ENCODE data around the gene ULK1.
A peak's percentile ranks its signal among the peaks of the same experiment; 100 is the strongest.
"Not testable (repeated sequence)": the region's sequence is repeated elsewhere in the genome, so short reads cannot be mapped to it uniquely, and the experiment has no call there.

Gene ULK1

GRCh38 chr12:131941987-131942341 is 47.5 kb downstream of the ULK1 start:
- no peak for DNase-seq (ENCODE audit: low read depth, low spot score)

DNA sequence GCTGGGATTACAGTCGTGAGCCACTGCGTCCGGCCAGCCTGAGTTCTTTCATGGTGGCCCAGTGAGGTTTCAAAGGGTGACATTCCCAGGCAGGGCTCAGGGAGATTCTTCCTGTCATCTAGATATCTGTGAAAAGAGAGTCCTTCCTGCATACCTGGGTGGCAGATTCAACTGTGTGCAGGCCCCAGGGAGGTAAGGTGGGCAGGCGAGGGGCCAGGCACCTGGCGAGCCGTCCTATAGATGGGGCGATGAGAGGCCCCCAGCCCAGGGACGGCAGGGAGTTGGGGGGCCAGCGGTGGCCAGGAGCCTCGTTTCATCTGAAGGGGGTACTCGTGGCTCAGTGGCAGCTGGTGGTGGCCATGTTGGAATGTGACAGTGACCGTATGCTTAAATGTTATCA is 48.2 kb downstream of the ULK1 start:
- DNase-seq (ENCODE audit: low read depth, low spot score), result no peak

- DNase-seq (ENCODE audit: low read depth, low spot score), result no peak
These were observed 49.0 kb downstream of the ULK1 start for GRCh38 chr12:131943389-131943788.

DNA sequence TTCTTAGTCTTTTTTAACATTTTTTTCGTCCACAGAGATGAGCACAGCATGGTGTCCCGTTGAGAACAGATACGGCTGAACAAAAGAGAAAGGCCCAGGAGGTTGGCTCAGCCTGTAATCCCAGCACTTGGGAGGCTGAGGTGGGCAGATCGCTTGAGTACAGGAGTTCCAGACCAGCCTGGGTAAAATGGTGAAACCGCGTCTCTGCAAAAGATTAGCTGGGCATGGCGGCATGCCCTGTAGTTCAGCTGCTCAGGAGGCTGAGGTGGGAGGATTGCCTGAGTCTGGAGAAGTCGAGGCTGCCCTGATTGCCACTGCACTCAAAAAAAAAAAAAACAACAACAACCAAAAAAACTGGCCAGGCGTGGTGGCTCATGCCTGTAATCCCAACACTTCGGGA is 49.5 kb downstream of the ULK1 start:
- no peak for DNase-seq (ENCODE audit: low read depth, low spot score)

DNA sequence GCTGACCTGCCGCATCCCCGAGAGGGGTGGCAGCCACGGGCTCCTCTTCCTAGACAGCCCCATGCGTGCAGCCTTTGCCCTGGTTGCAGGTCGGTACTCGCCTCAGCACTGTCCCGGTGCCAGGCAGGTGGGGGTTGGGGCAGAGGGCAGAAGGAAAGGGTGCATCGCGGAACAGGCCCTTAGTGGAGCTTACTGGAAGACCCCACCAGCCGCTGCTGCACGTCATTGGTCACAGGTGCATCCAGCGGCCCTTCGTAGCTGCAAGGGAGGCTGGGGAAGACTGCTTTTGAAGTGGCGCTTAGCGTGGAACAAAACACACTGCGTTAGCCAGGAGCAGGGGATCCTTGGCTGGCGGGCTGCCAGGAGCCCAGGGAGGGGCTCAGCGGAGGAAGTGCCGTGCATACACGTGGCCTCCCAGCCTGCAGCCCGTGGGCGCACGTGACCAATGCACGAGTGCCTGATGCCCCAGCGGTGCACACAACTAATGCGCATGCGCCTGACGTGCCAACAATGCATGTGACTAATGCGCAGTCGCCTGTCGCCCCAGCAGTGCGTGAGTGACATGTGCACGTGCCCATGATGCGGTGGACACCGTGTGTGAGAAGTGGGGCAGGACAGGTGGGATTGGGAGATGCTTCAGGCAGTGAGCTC is 50.3 kb downstream of the ULK1 start:
- no peak for DNase-seq (ENCODE audit: low read depth, low spot score)

- DNase-seq (ENCODE audit: low read depth, low spot score), result no peak
These were observed 52.3 kb downstream of the ULK1 start for GRCh38 chr12:131946757-131947156.

DNA sequence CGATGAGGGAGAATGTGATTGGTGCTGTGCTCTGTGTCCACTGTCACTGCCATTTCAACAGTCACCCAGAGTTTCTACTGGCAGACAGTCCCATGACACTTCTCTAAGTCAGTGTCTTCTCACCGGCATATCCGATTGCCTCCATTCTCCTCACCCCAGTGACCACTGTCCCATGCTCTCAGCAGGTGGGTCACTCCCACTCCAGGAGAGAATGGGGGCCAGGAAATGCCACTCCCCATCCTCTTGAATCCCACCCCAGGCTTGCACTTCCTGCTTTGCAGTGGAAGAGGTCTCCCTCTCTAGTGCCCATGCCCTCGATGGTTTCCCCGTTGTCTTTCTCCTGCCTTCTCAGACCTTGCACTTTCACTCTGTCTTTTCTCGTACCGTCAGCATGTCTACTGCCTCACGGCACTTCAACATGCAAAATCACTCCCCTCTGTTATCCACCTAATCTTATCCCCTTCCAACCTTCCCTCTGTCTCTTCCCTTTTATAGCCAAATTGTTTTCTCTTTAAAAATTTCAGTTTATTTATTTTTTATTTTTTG is 53.1 kb downstream of the ULK1 start:
- no peak for DNase-seq (ENCODE audit: low read depth, low spot score)

GRCh38 chr12:131948166-131948712 is 53.8 kb downstream of the ULK1 start:
- DNase-seq (ENCODE audit: low read depth, low spot score), result no peak

DNA sequence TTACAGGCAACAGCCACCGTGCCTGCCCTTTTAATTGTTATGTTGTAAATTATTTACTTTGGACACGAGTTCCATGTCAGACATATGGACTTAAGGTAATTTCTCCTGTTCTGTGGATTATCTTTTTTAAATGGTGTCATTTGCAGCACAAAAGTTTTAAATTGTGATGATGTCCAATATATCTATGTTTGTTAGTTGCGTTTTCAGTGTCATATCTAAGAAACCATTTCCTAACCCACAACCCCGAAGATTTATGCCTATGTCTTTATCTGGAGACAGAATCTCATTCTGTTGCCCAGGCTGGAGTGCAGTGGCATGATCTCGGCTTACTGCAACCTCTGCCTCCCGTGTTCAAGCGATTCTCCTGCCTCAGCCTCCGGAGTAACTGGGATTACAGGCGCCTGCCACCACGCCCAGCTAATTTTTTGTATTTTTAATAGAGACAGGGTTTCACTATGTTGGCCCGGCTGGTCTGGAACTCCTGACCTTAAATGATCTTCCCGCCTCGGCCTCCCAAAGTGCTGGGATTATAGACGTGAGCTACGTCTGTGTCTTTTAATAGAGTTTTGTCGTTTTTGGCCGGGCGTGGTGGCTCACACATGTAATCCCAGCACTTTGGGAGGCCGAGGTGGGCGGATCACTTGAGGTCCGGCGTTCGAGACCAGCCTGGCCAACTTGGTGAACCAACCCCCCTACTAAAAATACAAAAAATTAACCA is 54.5 kb downstream of the ULK1 start:
- DNase-seq (ENCODE audit: low read depth, low spot score), result not testable (repeated sequence)

DNA sequence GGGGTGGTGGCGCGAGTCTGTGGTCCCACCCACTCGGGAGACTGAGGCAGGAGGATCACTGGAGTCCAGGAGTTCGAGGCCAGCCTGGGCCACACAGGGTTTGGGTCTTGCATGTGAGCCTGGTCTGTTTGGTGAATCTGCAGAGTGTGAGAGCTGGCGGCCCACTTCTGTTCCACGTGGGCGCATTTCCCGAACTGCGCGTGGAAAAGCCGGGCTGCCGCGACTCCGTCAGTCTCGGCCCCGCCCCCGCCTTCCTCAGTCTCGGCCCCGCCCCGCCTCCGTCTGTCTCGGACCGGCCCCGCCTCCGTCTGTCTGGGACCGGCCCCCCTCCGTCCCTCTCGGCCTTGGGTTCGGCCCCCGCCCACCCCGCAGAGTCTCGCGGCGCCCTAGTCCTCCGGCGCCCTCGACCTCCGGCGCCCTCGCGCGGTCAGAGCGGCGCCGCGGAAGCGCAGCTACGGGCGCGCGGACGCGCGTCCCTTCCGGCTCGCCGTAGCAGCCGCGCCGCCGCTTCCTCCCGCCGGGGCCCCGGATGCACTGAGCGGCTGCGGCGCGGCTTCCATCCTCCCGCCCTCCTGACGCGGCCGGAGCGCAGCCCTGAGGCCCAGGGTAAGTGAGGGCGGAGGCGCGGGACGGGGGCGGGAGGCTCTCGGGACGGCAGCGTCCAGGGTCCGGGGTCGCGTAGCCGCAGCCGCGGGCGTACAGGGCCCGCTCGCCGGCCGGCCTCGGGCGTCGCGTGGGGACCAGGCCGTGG is 55.2 kb downstream of the ULK1 start, which contains the start of gene EP400:
TSS of gene EP400 (plus strand) at position 512 of the 751 bp plus-strand sequence. CDS start 10,678 bp downstream, outside the sequence.
- DNase-seq (ENCODE audit: low read depth, low spot score), result peak; percentile 66

DNA sequence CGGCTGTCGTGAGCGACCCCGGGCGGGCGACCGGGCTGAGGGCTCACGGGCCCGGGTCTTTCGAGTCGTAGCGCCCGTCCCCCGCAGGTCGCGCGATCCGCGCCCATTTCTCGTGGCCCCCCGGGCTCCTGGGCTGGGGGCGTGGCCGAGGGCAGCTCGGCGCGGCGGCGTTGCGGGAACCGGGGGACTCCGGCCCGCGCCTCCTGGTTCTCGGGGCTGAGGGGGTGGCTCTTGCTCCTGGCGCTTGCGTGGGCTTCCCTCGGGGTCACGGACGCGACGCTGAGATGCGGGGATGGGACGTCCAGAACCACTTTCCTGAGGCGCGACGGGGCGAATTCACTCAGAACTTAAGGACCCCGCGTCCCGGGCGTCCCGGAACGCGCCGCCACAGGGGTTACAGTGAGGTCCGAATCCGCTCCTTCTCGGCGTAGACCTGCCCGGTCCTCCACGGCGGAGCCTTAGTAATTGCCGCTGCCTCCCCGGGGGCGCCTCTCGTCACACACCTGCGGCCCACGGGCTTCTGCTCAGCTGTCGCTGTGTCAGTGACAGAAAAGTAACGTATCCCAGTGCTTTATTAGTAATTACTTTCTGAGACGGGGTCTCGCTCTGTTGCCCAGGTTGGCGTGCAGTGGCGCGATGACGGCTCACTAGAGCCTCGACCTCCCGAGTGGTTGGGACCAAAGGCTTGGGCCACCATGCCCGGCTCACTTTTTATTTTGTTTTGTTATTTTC is 55.9 kb downstream of the ULK1 start:
- DNase-seq (ENCODE audit: low read depth, low spot score), result no peak

GRCh38 chr12:131953810-131954209 is 59.4 kb downstream of the ULK1 start:
- not testable (repeated sequence) for DNase-seq (ENCODE audit: low read depth, low spot score)

DNA sequence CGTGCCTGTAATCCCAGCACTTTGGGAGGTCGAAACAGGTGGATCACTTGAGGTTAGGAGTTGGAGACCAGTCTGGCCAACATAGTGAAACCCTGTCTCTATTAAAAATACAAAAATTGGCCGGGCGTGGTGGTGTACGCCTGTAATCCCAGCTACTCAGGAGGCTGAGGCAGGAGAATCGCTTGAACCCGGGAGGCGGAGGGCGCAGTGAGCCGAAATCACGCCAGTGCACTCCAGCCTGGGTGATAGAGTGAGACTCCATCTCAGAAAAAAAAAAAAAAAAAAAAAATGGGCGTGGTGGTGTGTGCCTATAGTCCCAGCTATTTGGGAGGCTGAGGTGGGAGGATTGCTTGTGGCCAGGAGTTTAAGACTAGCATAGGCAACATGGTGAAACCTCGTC is 60.0 kb downstream of the ULK1 start:
- not testable (repeated sequence) for DNase-seq (ENCODE audit: low read depth, low spot score)

- DNase-seq (ENCODE audit: low read depth, low spot score), result no peak
These were observed 64.7 kb downstream of the ULK1 start for GRCh38 chr12:131959116-131959515.

DNA sequence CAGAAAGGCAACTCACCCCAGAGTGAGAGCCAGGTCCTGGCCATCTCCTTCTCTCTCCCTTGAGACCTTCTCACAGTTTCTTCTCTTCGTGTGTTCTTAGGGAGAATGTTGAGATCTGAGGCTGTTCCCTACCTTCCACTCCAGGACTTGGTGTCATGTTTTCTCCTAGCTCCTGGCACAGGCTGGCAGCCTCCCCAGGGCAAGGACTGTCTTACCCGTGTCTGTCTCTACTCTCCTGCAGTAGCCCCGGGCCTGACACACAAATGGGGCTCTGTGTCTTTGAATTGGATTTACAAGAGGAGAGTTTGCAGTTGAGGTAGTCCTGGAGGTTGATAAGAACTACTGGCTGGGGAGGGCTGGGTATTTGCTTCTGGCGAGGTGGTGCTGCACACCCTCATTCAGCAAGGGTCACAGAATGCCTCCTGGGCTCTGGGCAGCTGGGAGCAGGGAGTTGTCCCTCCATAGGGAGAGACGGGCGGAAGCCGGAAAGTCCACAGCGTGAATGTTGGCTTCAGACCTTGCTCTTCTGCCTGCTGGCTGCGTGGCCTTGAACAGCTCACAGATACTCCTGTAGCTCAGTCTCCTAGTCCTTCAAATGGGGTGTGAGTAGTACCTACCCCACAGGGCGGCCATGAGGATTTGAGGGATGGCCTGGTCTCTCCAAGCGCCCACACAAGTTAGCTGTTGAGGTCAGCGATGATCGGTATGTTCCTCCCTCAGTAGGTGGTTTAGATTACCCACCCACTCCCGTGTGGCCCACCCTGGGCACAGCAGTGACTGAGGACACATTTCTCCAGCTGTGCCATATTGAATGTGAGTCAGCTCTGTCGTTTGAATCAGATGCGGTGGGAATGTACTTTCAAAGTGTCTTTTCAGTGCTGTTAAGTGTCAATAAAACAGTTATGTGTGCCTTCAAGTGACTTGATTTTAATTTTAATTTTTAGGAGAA is 65.5 kb downstream of the ULK1 start:
- no peak for DNase-seq (ENCODE audit: low read depth, low spot score)

- DNase-seq (ENCODE audit: low read depth, low spot score), result not testable (repeated sequence)
These were observed 66.3 kb downstream of the ULK1 start for GRCh38 chr12:131960590-131961325.

- not testable (repeated sequence) for DNase-seq (ENCODE audit: low read depth, low spot score)
These were observed 66.9 kb downstream of the ULK1 start for GRCh38 chr12:131961328-131961727.

DNA sequence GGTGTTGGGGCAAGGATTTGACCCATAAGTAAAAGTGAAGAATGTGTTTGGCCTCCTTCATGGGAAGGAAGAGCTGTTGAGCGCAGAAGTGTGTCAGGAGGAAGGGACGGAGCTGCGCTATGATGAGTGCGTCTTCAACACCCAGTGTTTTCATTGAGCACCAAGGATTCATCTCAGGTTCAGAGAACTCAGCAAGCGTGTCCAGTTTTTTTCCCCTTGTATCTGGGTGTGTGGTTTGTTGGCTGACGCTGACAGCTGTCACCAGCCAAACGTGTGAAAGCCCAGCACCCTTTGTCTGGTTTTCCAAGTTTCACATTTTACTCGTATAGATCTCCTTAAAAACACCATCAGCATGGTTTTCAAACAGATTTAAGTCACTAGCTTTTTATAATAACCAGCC is 67.6 kb downstream of the ULK1 start:
- no peak for DNase-seq (ENCODE audit: low read depth, low spot score)

- no peak for DNase-seq (ENCODE audit: low read depth, low spot score)
These were observed 69.0 kb downstream of the ULK1 start for GRCh38 chr12:131963381-131963780.
